Body of pancreas (tissue), 4 donors: ENCODE results near the gene VIPR1.

Experiments
- CTCF ChIP-seq, 7 experiments: fragments of 450-650 bp in 4 of 7; fragments of 200-600 bp in 3 of 7; sonication (generic) in 3 of 7; IDR thresholded peaks; one replicate each; pipeline ENCODE4 v1.5.1; 2016 to 2019; ENCODE audit warnings: antibody characterized with exemption in 7 of 7
- POLR2A ChIP-seq, 3 donors: fragments of 450-650 bp; IDR thresholded peaks; one replicate each; pipeline ENCODE4 v1.6.1; 2016; ENCODE audit warnings: antibody characterized with exemption in 3 of 3, mild to moderate bottlenecking in 2 of 3

GRCh38 chr3:42499478-42499871 is 3.0 kb upstream of the VIPR1 start:
- TF ChIP-seq CTCF (IDR thresholded peaks at IDR 0.05) (no peak), POLR2A (IDR thresholded peaks at IDR 0.05) (no peak)
